ENCODE measurements around the gene SLC22A8.
"Not testable (repeated sequence)": the region's sequence is repeated elsewhere in the genome, so short reads cannot be mapped to it uniquely, and the experiment has no call there.

SLC22A8 gene

GRCh38 chr11:63015521-63016215 is at the start of gene SLC22A8:
Gene SLC22A8 (minus strand): TSS chr11:63015841. CDS start chr11:63014958, 883 bp downstream.
- DNase-seq = no peak

GRCh38 chr11:63046203-63046602 is 30.6 kb upstream of the SLC22A8 start:
- not testable (repeated sequence) for DNase-seq

GRCh38 chr11:63042596-63042995 is 27.0 kb upstream of the SLC22A8 start:
- no peak for DNase-seq

GRCh38 chr11:63032457-63032856 is 16.8 kb upstream of the SLC22A8 start:
- DNase-seq = no peak

GRCh38 chr11:63023841-63024648 is 8.4 kb upstream of the SLC22A8 start:
- DNase-seq = peak; percentile 79

- no peak for DNase-seq
These were observed 7.7 kb upstream of the SLC22A8 start for GRCh38 chr11:63023222-63023814.

- DNase-seq = no peak
These were observed 6.8 kb upstream of the SLC22A8 start for GRCh38 chr11:63022441-63022840.

- DNase-seq = no peak
These were observed 5.1 kb upstream of the SLC22A8 start for GRCh38 chr11:63020671-63021291.

GRCh38 chr11:63019506-63019905 is 3.9 kb upstream of the SLC22A8 start:
- no peak for DNase-seq

GRCh38 chr11:63017306-63017974 is 1.8 kb upstream of the SLC22A8 start:
- DNase-seq = no peak

GRCh38 chr11:63014408-63015055 is 1.1 kb downstream of the SLC22A8 start:
- DNase-seq = no peak

- DNase-seq = no peak
These were observed 2.8 kb downstream of the SLC22A8 start for GRCh38 chr11:63012839-63013238.

- no peak for DNase-seq
These were observed 3.2 kb downstream of the SLC22A8 start for GRCh38 chr11:63012430-63012829.

GRCh38 chr11:63010934-63011439 is 4.7 kb downstream of the SLC22A8 start:
- no peak for DNase-seq

- no peak for DNase-seq
These were observed 7.7 kb downstream of the SLC22A8 start for GRCh38 chr11:63007920-63008319.

- DNase-seq = no peak
These were observed 14.2 kb downstream of the SLC22A8 start for GRCh38 chr11:63001456-63001855.

- no peak for DNase-seq
These were observed 16.0 kb downstream of the SLC22A8 start for GRCh38 chr11:62999649-63000048.

GRCh38 chr11:62999156-62999555 is 16.5 kb downstream of the SLC22A8 start:
- DNase-seq = no peak

- DNase-seq = no peak
These were observed 19.4 kb downstream of the SLC22A8 start for GRCh38 chr11:62996271-62996670.

GRCh38 chr11:62994775-62995174 is 20.9 kb downstream of the SLC22A8 start:
- no peak for DNase-seq

GRCh38 chr11:62988276-62988675 is 27.4 kb downstream of the SLC22A8 start:
- DNase-seq = no peak

Measured in CD4-positive, alpha-beta T cell treated with Interleukin-10 for 1 hour (primary cell).